UCSD-AML1 (cell line): ENCODE data around the gene TUFM.
"Not testable (repeated sequence)": the region's sequence is repeated elsewhere in the genome, so short reads cannot be mapped to it uniquely, and the experiment has no call there.

ENCODE experiments used
- DNase-seq: peaks from one replicate; lab custom pipeline; 2025; ENCODE audit not compliant: unreplicated experiment; lab: John Stamatoyannopoulos, UW

Gene TUFM

GRCh38 chr16:28839004-28839639 lies 7.0 kb downstream of the TUFM start:
- DNase-seq: no peak

GRCh38 chr16:28838558-28838918 lies 7.6 kb downstream of the TUFM start:
- no peak for DNase-seq

GRCh38 chr16:28837672-28838557 lies 8.2 kb downstream of the TUFM start:
- DNase-seq: no peak

- DNase-seq: no peak
These were observed 9.4 kb downstream of the TUFM start for GRCh38 chr16:28836761-28837064.

- no peak for DNase-seq
These were observed 10.0 kb downstream of the TUFM start for GRCh38 chr16:28835864-28836760.

GRCh38 chr16:28834873-28835863 lies 11.0 kb downstream of the TUFM start:
- no peak for DNase-seq

- no peak for DNase-seq
These were observed 11.8 kb downstream of the TUFM start for GRCh38 chr16:28834349-28834748.

- DNase-seq: no peak
These were observed 15.6 kb downstream of the TUFM start for GRCh38 chr16:28830531-28830930.

- DNase-seq: no peak
These were observed 16.4 kb downstream of the TUFM start for GRCh38 chr16:28829747-28830146.

- no peak for DNase-seq
These were observed 20.0 kb downstream of the TUFM start for GRCh38 chr16:28826141-28826540.

- no peak for DNase-seq
These were observed 21.5 kb downstream of the TUFM start for GRCh38 chr16:28824717-28824973.

GRCh38 chr16:28823873-28824716 lies 22.1 kb downstream of the TUFM start:
- peak; percentile 98 for DNase-seq

- DNase-seq: peak; percentile 46
These were observed 22.8 kb downstream of the TUFM start for GRCh38 chr16:28823291-28823872.

- peak; percentile 96 for DNase-seq
These were observed 23.4 kb downstream of the TUFM start, which contains the start of gene ATXN2L for GRCh38 chr16:28822520-28823290. Gene ATXN2L (plus strand): TSS chr16:28822999. CDS start chr16:28823260, 261 bp downstream.

- no peak for DNase-seq
These were observed 24.2 kb downstream of the TUFM start for GRCh38 chr16:28821874-28822519.

GRCh38 chr16:28820546-28820945 lies 25.6 kb downstream of the TUFM start:
- DNase-seq: not testable (repeated sequence)

- no peak for DNase-seq
These were observed 26.1 kb downstream of the TUFM start for GRCh38 chr16:28820016-28820415.
